GM06990 (cell line): ENCODE measurements around the gene FAM118B.

ENCODE experiments used
- DNase-seq: peaks from one replicate; pipeline ENCODE4 v3.0.0-alpha.2; 2011; ENCODE audit not compliant: insufficient read length; ENCODE audit errors: extremely low read depth
- H3K27me3 ChIP-seq: replicated peaks from 2 replicates; pipeline ENCODE4 v1.6.0; 2011; ENCODE audit warnings: low read length; ENCODE audit not compliant: control insufficient read depth, insufficient read depth
- H3K36me3 ChIP-seq: 2 replicates; pipeline ENCODE4 v1.5.1; 2011; ENCODE audit warnings: low read length; ENCODE audit not compliant: control insufficient read depth, insufficient read depth
- H3K4me3 ChIP-seq: replicated peaks from 2 replicates; pipeline ENCODE4 v1.5.1; 2011; ENCODE audit warnings: low read depth, mild to moderate bottlenecking, control low read depth, low read length
- TF ChIP-seq, protein P1 (sequence below): IDR thresholded peaks from 2 replicates; pipeline ENCODE4 v1.5.1; 2011; ENCODE audit warnings: low read length, control low read depth, mild to moderate bottlenecking, inconsistent platforms; ENCODE audit not compliant: insufficient read depth, poor library complexity, severe bottlenecking

The FAM118B gene

DNA sequence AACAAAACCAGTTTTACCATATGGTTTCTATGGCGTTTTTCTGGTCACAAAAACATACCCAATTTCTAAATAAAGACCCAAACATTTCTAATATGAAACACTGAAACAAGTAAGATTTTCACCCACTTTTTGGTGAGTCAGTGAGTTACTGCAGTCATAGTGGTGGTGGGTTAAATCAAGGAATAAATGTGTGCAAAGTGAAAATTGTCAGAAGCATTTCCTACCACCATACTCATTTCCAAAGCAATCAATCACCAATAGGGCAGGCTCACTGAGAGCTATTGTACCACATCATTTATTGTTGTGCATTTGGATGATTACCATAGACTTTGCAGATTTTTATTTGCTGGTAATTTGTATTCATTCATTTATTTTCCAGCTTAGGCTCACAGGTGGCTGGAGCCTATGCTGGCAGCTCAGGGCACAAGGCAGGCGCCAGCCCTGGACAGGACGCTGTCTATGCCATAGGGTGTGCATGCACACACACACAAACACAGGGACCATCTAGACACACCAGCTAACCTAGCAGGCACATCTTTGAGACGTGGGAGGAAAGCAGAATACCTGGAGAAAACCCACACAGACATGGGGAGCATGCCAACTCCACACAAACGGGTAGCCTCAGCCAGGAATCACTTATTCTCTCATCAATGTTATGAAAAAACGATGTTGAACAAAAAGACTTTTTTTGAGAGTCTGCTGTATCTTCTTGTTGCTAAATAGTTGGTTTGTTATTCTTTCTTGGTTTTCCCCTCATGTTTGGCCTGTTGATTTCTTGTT, 5.1 kb downstream of the FAM118B start:
- TF ChIP-seq, protein P1, sequence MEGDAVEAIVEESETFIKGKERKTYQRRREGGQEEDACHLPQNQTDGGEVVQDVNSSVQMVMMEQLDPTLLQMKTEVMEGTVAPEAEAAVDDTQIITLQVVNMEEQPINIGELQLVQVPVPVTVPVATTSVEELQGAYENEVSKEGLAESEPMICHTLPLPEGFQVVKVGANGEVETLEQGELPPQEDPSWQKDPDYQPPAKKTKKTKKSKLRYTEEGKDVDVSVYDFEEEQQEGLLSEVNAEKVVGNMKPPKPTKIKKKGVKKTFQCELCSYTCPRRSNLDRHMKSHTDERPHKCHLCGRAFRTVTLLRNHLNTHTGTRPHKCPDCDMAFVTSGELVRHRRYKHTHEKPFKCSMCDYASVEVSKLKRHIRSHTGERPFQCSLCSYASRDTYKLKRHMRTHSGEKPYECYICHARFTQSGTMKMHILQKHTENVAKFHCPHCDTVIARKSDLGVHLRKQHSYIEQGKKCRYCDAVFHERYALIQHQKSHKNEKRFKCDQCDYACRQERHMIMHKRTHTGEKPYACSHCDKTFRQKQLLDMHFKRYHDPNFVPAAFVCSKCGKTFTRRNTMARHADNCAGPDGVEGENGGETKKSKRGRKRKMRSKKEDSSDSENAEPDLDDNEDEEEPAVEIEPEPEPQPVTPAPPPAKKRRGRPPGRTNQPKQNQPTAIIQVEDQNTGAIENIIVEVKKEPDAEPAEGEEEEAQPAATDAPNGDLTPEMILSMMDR, result no peak
- Histone ChIP-seq H3K4me3 (no peak overlapping the region), H3K36me3 (no peaks in the 10 kb centered on the region), H3K27me3 (no peaks in the 10 kb centered on the region)
- no peak for DNase-seq

DNA sequence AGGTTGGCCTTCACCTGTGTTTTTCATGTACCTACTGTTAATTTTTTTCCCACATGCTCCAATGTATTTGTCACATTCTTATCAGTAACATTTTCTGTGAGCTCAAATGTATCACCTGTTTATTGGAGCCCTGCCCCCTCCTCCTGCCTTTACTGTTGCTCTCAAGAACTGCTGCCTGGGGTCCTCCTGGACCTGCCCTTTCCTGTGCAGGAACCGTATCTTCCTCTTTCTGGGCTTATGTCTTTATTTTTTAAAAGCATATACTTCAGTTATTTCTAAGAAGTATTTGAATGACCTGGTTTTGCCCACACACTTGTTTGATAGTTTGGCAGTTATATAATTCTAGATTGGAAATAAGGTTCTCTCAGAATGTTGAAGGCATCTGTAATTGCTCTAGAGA, 5.9 kb downstream of the FAM118B start:
- TF ChIP-seq, protein P1, result no peak
- Histone ChIP-seq H3K36me3 (no peaks in the 10 kb centered on the region), H3K4me3 (no peak overlapping the region), H3K27me3 (no peaks in the 10 kb centered on the region)
- no peak for DNase-seq

DNA sequence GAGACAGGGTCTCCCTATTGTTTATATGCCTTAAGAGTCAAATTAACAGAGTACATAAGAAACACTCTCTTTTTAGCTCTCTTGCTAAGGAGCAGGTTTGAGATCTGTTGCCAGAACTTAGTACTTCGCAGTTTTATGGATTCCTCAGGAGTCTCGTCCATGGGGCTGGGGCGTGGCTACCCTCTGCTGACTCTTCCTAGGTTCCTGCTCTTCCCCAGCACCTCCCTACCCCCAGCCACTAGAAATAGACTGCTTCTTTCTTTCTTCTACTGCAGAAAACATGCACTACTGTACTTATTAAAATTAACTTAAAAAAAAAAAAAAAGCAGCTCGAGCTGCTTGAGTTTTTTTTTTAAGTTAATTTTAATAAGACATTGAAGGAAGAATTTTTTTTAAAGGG, 8.0 kb downstream of the FAM118B start:
- DNase-seq, result no peak
- H3K27me3 ChIP-seq, result no peaks in the 10 kb centered on the region
- no peak overlapping the region for H3K4me3 ChIP-seq
- TF ChIP-seq, protein P1, result no peak
- no peaks in the 10 kb centered on the region for H3K36me3 ChIP-seq

DNA sequence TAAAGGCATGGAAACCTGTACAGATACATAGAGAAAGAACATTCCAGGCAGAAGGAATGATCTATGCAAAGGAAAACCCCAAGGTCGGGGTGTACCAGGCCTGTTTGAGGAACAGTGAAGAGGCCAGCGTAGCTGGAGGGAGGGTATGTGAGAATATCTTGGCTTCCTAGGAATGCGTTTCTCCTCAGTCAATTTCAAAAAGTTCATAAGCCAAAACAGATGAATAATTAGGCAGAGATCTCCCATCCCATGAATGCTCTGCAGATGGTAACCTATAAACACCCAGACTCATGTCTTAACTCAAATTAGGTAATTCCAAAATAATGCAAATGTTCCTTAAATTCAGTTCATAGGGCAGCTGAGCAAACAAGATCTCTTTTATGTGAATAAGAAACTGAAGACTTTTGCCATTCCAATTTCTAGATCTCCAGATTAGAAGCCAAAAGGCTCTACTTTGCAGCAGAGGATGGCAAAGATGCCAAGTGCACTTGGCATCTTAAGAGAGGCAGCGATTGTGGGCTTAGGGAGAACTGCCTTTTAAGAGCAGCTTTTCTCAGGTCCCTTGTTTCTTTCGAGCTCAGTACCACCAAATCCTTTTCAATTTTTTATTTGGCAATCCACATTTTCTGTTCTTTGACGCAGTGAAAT, 13.2 kb downstream of the FAM118B start:
- TF ChIP-seq, protein P1, result no peak
- no peak for DNase-seq

DNA sequence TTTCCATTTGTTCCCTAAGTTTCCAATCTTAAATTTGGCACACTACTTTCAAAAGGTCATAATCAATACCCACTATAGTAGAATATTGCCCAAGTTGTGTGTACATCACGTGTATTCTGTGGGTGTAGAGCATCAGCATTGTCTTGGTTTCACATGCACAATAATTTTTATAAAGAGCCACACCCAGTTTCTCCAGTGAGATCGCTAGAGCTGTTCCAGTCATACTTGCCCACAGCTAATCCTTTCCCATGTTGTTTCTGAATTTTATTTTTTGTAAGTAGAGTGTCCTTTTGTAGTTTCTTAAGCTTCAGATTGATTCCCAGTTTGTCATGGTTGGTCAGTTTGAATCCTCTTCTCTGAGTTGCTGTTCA, 13.7 kb downstream of the FAM118B start:
- no peak for DNase-seq
- Histone ChIP-seq H3K27me3 (no peaks in the 10 kb centered on the region), H3K36me3 (no peaks in the 10 kb centered on the region; the same call in 1 of the 2 replicates), H3K4me3 (no peak overlapping the region)
- TF ChIP-seq, protein P1, result no peak

More for the DNA sequence above, 13.2 kb downstream of the FAM118B start:
- H3K27me3 ChIP-seq, result no peaks in the 10 kb centered on the region
- no peak overlapping the region for H3K4me3 ChIP-seq
- H3K36me3 ChIP-seq, result no peaks in the 10 kb centered on the region
